Measurements from ENCODE around the gene GFPT2.

Gene GFPT2

DNA sequence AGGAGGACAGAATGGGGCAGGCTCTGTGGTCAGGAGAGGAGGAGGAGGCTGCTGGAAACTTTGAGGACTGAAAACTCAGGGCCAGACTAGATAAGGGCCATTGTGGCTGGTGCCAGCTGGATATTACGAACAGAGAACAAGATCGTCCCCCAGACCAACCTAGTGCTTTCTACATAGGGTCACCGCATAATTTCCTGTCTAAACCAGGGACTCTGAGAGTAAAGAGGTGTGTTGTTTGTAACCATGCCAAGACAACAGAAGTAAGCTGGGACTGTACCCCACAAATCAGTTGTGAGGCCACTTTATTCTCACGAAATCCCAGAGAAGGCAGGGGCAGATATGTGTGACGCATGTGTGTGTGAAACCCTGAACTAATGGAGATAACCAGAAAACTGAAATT, 20.3 kb upstream of the GFPT2 start:
- DNase-seq (ENCODE audit: extremely low read depth, low read depth), result no peak
- H3K4me3 ChIP-seq (replicated peaks; ENCODE audit: low read depth, low read length), result no peak overlapping the region
- TF ChIP-seq, protein P1, sequence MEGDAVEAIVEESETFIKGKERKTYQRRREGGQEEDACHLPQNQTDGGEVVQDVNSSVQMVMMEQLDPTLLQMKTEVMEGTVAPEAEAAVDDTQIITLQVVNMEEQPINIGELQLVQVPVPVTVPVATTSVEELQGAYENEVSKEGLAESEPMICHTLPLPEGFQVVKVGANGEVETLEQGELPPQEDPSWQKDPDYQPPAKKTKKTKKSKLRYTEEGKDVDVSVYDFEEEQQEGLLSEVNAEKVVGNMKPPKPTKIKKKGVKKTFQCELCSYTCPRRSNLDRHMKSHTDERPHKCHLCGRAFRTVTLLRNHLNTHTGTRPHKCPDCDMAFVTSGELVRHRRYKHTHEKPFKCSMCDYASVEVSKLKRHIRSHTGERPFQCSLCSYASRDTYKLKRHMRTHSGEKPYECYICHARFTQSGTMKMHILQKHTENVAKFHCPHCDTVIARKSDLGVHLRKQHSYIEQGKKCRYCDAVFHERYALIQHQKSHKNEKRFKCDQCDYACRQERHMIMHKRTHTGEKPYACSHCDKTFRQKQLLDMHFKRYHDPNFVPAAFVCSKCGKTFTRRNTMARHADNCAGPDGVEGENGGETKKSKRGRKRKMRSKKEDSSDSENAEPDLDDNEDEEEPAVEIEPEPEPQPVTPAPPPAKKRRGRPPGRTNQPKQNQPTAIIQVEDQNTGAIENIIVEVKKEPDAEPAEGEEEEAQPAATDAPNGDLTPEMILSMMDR (IDR thresholded peaks at IDR 0.05; ENCODE audit: low read depth, low read length, missing control alignments), result no peak

DNA sequence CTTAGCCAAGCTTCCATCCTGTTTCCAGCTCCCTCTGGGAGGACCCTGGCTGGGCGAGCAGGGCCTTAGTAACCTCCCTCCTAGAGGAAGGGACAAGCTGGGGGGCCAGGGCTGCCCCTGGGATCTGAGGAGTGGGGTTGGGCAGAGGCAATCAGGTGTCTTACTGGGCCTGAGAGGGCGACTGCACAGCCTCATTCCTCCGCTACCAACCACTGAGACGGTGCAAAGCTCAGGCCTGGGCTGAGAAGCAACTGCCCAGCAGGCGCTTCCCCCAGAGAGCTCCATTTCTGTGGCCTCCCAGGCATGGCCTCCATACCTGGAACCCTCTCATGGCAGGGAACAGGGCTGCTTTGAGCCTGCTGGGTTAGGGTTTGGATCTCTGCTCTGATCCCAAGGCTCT, 18.8 kb upstream of the GFPT2 start:
- TF ChIP-seq, protein P1 (IDR thresholded peaks at IDR 0.05; ENCODE audit: low read depth, low read length, missing control alignments), result no peak
- H3K4me3 ChIP-seq (replicated peaks; ENCODE audit: low read depth, low read length), result no peak overlapping the region
- no peak for DNase-seq (ENCODE audit: extremely low read depth, low read depth)

- no peak for DNase-seq (ENCODE audit: extremely low read depth, low read depth)
- TF ChIP-seq, protein P1 (IDR thresholded peaks at IDR 0.05; ENCODE audit: low read depth, low read length, missing control alignments), result no peak
- H3K4me3 ChIP-seq (replicated peaks; ENCODE audit: low read depth, low read length), result no peak overlapping the region
These were observed 17.9 kb upstream of the GFPT2 start for GRCh38 chr5:180370861-180371641.

- no peak overlapping the region for H3K4me3 ChIP-seq (replicated peaks; ENCODE audit: low read depth, low read length)
- TF ChIP-seq, protein P1 (IDR thresholded peaks at IDR 0.05; ENCODE audit: low read depth, low read length, missing control alignments), result no peak
- no peak for DNase-seq (ENCODE audit: extremely low read depth, low read depth)
These were observed 14.9 kb upstream of the GFPT2 start for GRCh38 chr5:180367991-180368390.

- TF ChIP-seq, protein P1 (IDR thresholded peaks at IDR 0.05; ENCODE audit: low read depth, low read length, missing control alignments), result no peak
- no peak for DNase-seq (ENCODE audit: extremely low read depth, low read depth)
- H3K4me3 ChIP-seq (replicated peaks; ENCODE audit: low read depth, low read length), result no peak overlapping the region
These were observed 14.2 kb upstream of the GFPT2 start for GRCh38 chr5:180367300-180367699.

GRCh38 chr5:180366326-180366725, 13.2 kb upstream of the GFPT2 start:
- TF ChIP-seq, protein P1 (IDR thresholded peaks at IDR 0.05; ENCODE audit: low read depth, low read length, missing control alignments), result no peak
- DNase-seq (ENCODE audit: extremely low read depth, low read depth), result no peak
- H3K4me3 ChIP-seq (replicated peaks; ENCODE audit: low read depth, low read length), result no peak overlapping the region

DNA sequence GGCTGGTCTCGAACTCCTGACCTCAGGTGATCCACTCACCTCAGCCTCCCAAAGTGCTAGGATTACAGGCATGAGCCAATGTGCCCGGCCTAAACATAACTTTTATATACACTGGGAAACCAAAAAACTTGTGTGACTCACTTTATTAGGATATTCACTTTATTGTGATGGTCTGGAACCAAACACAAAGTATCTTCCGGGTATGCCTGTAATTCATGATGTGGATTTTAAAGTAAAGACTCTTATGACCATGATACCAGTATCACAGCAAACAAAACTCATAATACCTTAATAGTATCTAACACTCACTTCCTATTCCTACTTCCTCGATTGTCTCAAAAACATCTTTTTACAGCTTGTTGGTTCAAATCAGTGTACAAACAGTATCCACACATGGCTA, 12.7 kb upstream of the GFPT2 start:
- H3K4me3 ChIP-seq (replicated peaks; ENCODE audit: low read depth, low read length), result no peak overlapping the region
- TF ChIP-seq, protein P1 (IDR thresholded peaks at IDR 0.05; ENCODE audit: low read depth, low read length, missing control alignments), result no peak
- DNase-seq (ENCODE audit: extremely low read depth, low read depth), result no peak

Measured in HFF-Myc (cell line).